HG03571 (cell line): ENCODE measurements around the gene PTPRG.

Source experiments
- ATAC-seq: cut with Tn5 transposase; IDR thresholded peaks from one replicate; pipeline ENCODE4 v1.9.1; 2021; ENCODE audit not compliant: unreplicated experiment

PTPRG gene

DNA sequence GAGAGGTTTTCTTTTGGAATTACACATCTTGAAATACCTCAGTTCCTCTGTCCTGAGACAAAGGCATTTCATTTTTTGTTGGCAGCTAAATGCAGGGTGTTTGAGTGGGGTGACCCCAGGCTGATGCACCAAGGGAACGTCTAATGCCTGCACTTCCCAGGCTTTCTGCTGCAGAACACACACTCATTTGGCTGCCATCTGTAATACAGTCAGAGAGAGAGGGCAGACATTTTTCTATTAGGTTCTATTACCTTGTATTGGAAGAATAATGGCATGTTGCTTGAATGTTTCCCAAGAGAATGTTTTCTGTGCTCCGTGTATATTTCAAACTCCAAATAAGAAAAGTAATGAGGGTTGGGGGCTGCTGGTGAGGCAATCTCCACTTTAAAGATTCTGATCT, 87.1 kb downstream of the PTPRG start:
- no peak for ATAC-seq

DNA sequence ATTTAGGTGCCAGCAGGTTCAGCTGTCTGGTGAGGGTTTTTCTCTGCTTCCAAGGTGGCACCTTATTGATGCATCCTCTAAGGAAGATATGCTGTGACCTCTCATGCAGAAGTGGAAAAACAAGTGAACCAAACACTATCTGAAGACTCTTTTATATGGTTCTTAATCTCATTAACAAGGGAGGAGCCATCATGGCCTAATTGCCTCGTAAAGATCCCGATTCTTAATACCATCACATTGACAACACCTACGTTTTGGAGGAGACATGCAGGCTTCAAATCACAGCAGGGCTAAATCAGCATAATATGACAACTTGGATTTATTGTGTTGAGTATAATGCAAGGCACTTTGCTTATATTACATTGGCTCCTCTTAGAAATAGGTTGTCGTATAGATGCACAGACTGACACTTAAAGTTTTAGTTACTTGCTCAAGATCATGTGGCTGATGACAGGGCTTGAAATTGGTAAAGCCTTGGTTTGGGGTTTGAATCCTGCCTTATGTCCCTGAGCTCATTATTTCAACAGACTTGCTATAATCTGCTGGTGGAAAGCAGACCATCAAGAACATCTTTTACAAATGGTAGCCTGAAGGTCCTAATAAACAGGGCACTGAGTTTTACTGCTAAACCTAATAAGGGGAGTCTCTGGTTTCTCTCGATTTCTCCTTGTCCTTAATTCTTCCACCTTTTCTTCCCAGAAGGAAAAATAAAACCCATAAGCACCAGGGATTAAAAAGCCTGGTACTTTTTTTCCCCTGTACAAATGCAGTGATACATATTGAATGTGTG, 88.2 kb downstream of the PTPRG start:
- ATAC-seq, result no peak

DNA sequence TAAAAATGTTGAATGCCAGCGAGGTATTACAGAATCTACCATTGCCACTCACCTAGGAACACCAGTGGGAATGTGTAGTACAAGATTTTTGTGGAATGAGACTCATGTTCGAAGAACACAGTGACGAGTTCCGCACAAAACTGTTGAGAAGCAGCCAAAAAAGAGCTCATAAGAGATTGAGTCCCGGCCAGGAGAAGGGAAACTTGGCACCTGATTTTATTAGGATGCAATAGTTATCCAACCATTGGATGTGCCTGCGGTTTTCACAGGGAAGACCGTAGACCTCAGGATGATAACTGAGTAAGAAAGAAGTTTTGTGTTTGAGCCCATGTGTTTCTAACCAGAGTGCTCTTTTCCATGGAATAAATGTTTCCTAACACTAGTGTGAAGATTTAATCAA, 88.9 kb downstream of the PTPRG start:
- no peak for ATAC-seq

DNA sequence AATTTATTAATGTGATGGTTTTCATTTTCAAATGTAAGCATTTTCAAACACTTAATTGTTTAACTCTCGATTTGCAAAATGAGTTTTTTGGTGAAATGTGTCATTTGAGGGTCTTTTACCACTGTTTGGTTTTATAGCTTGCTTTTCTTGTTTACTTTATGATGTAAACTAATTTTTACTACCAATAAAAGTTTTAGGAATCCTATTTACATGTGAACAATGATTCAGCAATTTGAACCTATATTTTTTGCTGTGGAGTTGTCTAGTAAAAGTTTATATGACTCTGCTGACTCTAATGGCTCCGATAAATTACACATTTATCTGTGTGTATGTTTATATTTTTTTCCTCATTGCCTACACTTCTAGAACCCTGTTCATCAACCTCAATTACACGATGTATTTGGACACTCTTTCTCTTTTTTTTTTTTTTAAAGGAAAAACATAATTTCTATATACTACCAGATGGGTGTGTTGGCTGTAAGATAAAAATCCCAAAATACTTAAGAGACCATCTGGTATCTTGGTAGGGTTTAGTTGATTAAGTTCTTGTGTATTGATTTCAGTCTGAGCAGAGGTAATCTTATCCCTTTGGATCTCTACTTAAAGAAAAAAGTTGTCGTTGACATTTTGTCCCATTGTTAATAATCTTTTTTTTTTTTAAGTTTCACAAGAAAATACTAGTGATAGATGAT, 89.5 kb downstream of the PTPRG start:
- ATAC-seq, result no peak

DNA sequence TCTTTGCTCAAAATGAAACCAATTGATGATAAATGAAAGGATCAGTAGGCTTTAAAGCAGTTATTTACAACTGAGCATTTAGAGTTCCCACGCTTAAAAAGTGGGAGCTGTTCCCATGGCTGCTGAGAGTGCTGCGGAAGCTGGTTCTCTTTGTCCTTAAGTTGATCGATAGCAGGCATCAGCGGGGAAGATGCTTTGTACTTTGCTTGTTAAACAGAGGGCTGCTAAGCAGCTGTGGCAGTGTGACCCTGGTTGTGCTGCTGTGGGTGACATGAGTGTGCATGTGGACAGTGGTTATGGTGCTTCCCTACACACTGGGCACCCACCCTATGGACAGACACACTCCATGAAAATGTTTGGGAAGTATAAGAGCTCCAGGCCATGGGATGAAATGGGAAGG, 96.3 kb downstream of the PTPRG start:
- ATAC-seq, result no peak

DNA sequence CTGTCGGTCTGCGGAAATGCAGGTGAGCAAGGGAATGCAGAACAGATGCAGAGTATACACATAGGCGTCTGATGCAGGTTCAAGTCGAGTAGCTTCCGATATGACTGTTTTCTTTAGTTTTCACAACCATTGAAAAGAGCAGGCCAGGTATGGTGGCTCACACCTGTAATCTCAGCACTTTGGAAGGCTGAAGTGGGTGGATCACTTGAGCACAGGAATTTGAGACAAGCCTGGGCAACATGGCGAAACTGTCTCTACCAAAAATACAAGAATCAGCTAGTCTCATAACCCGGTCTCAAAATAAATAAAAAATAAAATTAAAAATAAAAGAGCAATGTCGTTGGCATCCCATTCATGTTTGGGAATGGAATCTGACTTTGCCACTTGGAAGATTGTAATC, 101.5 kb downstream of the PTPRG start:
- ATAC-seq, result no peak

DNA sequence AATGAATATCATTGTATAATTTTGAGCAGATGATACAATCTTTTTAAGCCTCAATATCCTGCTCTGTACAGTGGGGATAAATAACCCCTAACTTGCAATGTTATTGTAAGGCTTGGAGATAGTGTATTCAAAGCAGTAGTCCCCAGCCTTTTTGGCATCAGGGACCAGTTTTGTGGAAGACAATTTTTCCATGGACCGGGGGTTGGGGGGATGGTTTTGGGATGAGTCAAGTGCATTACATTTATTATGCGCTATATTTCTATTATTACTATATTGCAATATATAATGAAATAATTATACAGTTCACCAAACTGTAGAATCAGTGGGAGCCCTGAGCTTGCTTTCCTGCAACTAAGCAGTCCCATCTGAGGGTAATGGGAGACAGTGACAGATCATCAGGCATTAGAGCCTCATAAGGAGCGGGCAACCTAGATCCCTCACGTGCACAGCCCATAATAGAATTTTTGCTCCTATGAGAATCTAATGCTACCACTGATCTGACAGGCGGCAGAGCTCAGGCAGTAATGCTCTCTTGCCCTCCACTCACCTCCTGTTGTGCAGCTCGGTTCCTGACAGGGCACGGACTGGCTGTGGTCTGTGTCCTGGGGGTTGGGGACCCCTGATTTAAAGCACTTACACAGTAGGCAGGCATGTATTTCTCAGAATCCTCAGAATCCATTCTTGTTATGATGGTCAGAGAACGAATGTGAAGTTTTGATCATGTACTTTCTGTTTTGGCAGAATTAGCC, 102.2 kb downstream of the PTPRG start:
- no peak for ATAC-seq

DNA sequence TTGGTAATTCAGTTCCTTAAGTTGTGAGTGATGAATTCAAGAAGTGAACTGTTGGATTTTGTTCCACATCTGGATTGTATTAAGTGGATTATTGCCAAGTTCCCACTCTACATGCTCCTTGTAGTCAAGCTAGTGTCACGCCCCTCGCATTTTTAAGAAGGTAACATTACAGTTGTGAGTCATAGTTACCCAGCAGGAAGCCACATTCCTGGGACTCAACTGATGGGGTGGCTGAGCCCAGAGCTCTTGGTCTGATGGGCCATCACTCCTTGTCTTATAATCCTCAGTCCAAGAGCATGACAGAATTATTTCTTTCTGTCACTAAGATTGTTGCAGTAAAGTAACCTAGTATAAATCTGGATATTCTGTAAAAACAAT, 102.7 kb downstream of the PTPRG start:
- ATAC-seq, result no peak

DNA sequence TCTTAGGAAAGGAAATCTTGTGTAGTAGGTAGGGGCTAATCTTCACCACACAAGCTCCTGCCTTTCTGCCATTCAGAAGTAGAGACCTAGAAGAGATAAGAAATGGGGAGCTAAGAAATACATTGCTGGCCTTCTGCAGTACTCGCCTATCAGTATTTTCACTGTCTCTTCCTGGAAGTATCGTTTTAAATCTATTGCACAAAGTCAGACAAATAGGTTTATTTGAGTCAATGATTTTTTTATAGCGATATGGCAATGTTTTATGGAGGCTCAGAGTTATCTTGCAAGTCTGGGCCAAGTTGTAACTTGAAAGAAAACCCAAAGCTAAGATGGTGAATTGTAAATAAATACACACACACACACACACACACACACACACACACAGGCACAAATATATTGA, 103.8 kb downstream of the PTPRG start:
- ATAC-seq, result no peak

DNA sequence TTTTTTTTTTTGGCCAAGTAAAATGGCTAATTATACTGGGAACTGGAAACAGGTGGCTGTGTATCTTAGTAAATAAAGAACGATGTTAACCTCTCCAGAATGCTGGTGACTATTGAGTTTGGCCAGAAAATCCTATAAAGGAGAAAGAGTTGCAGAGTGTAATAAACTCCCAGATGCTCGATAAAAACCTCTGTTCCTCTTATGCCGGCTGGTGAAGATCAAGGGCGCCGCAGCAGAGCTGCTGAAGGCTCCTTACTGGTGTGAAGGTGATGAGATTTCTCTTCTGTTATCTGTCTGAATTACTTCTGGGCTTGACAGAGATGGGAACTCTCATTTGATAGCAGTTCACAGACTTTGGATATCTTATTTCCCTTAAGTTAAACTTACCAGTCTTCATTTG, 104.6 kb downstream of the PTPRG start:
- ATAC-seq, result no peak

DNA sequence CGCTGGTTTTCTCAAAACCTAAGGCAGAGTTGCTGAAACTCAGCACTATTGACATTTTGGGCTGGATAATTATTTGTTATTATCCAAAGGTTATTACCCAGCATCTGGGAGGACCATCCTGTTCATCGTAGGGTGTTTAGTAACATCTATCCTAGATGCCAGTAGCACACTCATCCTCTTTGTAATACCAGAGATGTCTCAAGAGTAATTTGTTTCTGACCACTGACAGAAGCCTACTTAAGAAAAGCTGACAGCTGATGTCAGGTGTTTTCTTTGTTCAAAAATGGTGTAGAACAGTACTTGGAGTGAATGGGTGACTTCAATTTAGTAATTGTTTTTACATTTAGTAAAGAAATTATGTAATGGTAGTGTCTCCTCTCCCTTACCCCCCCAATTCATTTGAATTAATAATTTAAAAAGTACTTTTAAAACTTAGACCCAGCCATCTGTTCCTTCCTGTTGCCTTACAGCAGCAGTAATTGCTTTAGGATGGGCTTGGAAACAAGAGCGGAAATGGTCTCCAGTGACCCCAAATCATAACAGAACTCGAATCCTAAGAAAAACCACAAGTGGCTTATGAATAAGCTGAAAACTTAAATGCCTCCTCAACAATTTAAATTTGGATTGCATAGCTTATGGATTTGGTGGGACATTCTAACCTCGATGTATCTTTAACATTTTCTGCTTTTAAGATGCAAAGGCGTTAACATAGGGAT, 105.4 kb downstream of the PTPRG start:
- no peak for ATAC-seq

DNA sequence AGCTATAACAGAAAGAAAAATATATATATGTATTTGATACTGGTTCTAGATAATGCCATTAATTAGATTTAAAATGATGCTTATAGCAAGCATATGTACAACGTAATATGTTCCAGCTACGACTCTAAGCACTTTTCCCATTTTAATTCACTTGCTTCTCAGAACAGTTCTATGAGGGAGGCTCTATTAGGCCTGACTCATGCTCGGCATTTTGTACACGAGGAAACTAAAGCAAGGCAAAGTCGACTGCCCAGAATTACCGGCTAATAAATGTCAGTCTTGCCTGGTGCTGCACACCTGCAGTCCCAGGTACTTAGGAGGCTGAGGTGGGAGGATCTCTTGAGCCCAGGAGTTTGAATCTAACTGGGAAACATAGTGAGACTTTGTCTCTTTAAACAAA, 106.0 kb downstream of the PTPRG start:
- ATAC-seq, result no peak

DNA sequence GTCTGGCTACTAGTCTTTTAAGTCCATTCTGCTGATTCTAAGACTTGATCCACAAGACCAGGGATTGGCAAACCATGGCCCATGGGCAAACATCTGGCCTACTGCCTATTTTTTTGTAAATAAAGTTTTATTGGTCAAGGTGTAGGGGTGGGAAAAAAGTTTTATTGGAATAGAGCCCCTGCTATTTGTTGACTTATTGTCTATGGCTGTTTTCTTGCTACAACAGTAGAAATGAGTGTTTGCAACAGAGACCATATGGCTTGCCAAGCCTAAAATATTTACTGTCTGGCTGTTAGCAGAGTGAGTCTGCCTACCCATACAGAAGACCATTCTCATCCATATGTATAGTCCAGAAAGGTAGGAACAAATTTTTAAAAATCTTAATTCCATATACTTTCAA, 106.4 kb downstream of the PTPRG start:
- ATAC-seq, result no peak

DNA sequence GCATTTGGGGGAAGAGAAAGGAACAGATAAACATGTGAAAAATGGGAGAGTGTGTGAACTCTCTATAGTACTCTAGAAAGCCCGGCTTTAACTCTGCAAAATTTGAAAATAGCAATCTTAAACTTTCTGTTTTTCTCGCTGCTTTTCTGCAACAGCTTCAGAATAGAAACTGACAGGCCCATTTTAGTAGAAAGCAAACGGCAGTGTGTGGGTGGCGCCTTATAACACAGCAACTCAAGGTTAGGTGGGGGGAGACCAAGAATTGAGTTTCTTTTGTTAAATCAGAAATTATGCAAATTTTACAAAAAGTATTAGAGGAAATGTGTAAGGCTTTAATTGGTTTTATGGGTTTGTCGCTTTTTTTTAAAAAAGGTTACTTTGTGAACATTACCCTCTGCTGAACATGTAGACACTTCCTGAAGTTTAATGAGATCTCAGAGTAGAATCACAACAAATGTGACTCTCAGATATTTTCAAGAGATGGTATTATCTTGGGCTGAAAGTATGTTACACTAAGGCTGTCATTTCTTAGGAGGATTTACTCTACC, 107.0 kb downstream of the PTPRG start:
- no peak for ATAC-seq

DNA sequence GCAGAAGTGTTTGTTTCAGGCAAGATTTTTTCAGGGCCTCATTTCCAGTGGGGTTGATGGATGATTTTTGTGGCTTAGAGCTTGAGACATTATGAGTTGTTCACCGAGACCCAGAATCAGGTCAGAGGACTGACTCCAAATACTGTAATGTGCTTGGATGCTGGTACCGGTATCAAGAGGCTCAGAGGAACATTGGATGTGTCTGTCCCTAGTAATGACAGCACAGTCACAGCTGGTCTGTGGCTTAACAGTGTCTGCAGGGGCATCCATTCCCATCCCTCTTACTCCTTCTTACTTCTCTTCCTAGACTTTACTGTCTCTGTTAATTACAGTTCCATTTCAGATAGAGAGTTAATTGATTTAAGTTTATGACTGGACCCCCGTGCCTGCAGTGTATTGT, 107.8 kb downstream of the PTPRG start:
- no peak for ATAC-seq

DNA sequence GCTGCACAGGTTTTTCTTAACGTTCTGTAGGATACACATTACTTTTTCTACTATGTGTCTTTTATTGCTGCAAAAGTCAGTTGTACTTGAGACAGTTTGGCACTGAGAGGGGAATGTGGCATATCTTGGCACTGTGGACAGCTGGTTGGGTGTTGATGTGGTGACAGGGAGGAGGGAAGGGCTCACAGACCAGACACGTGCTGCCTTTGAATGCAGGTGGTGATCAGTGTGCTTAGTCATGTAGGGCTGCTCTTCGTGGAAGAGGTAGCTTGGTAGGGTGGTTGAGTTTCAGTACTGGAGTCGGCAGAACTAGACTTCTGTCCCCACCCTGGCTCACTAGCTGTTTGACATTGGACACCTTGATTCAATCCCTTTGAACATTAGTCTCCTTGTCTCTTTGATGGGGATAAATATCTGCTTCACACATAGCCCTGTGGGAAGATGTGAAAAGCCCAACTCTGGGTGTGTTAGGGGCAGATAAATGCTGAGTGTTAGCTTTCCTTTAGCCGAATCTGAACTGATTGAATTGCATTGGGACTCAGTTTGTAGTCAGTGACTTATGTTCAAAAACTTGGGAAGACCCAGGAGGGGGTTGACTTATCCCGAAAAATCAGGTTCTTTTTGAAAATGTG, 108.4 kb downstream of the PTPRG start:
- ATAC-seq, result no peak

DNA sequence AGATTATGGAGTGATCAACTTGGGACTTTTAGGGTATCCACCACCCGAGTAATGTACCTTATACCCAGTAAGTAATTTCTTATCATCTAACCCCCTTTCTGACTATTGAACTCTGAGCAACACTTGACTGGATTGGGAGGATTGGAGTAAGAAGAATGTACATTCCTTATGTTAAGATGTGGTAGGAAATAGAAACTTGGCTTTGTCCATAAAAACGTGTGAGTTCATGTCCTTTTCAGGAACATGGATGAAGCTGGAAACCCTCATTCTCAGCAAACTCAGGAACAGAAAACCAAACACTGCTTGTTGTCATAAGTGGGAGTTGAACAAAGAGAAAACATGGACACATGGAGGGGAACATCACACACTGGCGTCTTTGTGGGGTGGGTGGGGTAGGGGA, 112.3 kb downstream of the PTPRG start:
- no peak for ATAC-seq

DNA sequence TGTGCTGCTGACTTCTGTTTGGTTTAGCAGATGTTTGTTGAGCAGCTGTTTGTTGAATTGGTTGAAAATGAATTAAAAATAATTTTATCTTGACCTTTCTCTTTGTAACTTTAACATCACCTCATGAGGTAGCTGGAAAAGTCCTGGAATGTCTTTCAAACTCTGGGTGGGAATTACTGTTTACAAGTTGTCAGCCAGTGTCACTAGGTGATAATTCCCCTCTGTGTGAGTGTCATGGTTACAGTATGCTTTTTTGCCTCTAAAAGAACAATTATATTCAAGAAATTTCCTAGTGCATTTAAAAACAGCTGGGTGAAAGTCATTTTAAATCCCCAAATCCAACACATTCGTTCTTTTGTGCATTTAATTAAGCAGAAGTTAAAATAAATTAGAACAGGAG, 113.2 kb downstream of the PTPRG start:
- ATAC-seq, result no peak

DNA sequence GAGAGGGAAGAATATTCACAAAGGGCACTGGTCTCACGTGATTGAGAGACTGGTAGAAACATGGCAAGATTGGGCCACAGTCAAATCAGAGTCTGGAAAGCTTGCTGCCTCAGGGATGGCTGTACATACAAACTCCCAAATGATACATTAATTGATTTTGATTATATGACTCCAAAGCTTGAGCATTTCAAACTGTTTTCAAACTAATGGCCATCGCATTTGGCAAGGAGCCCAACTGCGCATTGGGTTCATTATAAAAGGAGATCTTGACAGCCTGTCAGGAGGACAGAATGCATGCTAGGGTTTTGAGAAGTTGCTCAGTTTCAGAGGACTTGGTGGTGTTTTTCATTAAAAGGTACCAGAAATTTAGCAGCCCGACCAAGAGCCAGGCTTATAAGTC, 117.7 kb downstream of the PTPRG start:
- ATAC-seq, result no peak

DNA sequence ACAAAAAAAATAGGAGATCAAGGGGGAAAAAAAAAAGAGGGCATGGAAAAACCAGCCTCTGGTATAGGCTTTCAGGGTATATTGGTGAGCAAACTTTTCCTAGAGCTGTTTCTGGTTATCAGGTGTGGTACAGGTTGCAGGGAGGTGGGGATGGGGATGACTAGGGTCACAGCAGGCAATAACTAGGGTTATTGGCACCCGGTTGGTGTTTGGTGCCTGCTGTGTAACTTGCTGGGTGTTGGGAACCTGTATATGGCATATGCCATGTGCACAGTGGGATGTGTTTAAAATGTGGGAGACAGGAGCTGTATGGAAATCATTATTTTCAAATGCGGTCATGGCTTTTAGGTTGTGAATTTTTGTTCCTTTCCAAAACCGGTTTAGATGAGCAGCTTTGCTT, 119.2 kb downstream of the PTPRG start:
- ATAC-seq, result no peak

DNA sequence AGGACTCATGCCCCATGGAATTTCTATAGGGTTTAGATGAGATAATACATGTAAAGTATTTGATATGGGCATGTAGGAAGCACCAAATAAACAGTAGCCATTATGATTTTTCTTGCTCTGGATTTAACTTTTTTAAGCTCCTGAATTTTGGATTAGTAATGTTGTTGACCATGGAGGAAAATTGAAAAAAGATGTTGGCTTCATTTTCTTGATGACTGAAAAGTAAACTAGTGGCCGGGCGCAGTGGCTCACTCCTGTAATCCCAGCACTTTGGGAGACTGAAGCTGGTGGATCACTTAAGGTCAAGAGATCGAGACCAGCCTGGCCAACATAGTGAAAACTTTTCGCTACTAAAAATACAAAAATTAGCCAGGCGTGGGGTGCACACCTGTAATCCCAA, 120.3 kb downstream of the PTPRG start:
- no peak for ATAC-seq
